Peyer's patch (tissue), 4 donors: ENCODE data around the gene LCMT2. TPM values are rescaled to one million over a fixed set of nuclear protein-coding genes. Genes with fewer than 3 reads are reported as not detected.

Experiments used
- DNase-seq, 3 donors: peaks; one replicate each; pipeline ENCODE4 v3.0.0-alpha.2; 2017 to 2019
- H3K27ac ChIP-seq, 4 donors: fragments of 200-600 bp; sonication (generic); one replicate each; pipeline ENCODE4 v1.5.1; 2016 to 2019
- H3K27me3 ChIP-seq, 2 donors: fragments of 200-600 bp; sonication (generic); one replicate each; pipeline ENCODE4 v1.5.1; 2019
- H3K36me3 ChIP-seq, 3 donors: fragments of 200-600 bp; sonication (generic); one replicate each; pipeline ENCODE4 v1.5.1; 2016 to 2019
- H3K4me1 ChIP-seq, 4 donors: fragments of 200-600 bp; sonication (generic); one replicate each; pipeline ENCODE4 v1.5.1; 2016 to 2019
- H3K4me3 ChIP-seq, 4 donors: fragments of 200-600 bp; sonication (generic); 1 replicate in 3 of 4; 2 replicates in 1 of 4; pipeline ENCODE4 v1.5.1; 2016 to 2019; ENCODE audit warnings: mild to moderate bottlenecking in 1 of 4
- H3K9me3 ChIP-seq, 4 donors: fragments of 200-600 bp; sonication (generic); one replicate each; pipeline ENCODE4 v1.5.1; 2016 to 2019; ENCODE audit warnings: mild to moderate bottlenecking in 1 of 4
- CTCF ChIP-seq, 6 experiments: fragments of 450-650 bp in 4 of 6; fragments of 200-600 bp in 2 of 6; sonication (generic) in 1 of 6; IDR thresholded peaks; one replicate each; pipeline ENCODE4 v1.5.1; 2017 to 2019; ENCODE audit warnings: antibody characterized with exemption in 6 of 6, mild to moderate bottlenecking in 3 of 6, moderate library complexity in 1 of 6
- POLR2A ChIP-seq, 2 donors: fragments of 450-650 bp; IDR thresholded peaks; one replicate each; pipeline ENCODE4 v1.5.1; 2017; ENCODE audit warnings: antibody characterized with exemption in 2 of 2, mild to moderate bottlenecking in 2 of 2, moderate library complexity in 2 of 2
- total RNA-seq, 4 donors: library from RNA; depleted of rRNA; stranded (reverse); fragments of >200 nt; gene quantifications; one replicate each; pipeline ENCODE4 v1.1.0, GENCODE V29; 2016

LCMT2 gene
- total RNA-seq, 4 donors from 2014 or later: 2.8 to 5.1 (median 3.6) TPM

GRCh38 chr15:43281926-43282602, 48.3 kb downstream of the LCMT2 start:
- no peak overlapping the region for H3K4me3 ChIP-seq
- no peaks in the 10 kb centered on the region for H3K36me3 ChIP-seq
- H3K27me3 ChIP-seq: no peaks in the 10 kb centered on the region
- TF ChIP-seq POLR2A (IDR thresholded peaks at IDR 0.05) (no peak), CTCF (IDR thresholded peaks at IDR 0.05) (no peak)
- no peaks in the 10 kb centered on the region for H3K4me1 ChIP-seq
- H3K9me3 ChIP-seq: no peaks in the 10 kb centered on the region
- no peak overlapping the region for H3K27ac ChIP-seq
- DNase-seq: no peak

DNA sequence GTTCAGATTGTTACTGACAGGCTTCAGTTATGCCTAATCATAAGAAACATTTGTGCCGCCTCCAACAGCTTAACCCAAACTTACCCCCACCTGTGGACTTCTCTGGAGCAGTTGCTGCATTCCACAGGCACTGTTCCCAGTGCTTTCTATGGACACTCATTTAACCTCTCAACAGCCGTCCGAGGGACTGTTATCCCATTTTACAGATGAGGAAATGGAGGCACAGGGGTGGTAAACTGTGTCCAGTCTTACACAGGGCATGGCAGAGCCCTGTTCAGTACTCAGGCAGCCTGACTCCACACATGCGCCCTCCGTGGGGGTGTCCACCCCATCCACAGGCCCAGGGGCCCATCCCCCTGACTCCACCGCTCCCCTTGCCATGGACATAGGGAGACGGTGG, 49.4 kb downstream of the LCMT2 start:
- no peak for TF ChIP-seq CTCF (IDR thresholded peaks at IDR 0.05)
- no peak for TF ChIP-seq POLR2A (IDR thresholded peaks at IDR 0.05)

DNA sequence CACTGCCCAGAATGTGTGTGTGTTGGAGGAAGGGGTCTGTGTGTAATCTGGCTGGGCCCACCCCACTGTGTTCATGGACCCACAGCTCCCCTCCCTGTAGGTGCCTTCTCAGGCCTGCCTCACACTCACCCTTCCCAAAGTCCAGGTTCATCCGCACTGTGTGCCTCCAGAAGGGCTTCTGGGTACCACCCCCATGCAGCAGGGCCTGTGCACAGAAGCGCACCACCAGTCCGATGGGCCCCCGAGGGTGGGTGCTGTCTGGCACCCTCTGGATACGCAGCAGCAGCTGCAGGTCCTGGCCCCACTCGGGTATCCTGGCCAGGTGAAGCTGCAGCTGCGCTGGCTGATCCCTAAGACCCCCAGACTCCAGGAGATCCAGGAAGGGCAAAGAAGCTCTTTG, 50.9 kb downstream of the LCMT2 start:
- no peak overlapping the region for H3K27ac ChIP-seq
- no peak overlapping the region for H3K4me3 ChIP-seq
- no peaks in the 10 kb centered on the region for H3K4me1 ChIP-seq
- H3K27me3 ChIP-seq: no peaks in the 10 kb centered on the region
- TF ChIP-seq POLR2A (IDR thresholded peaks at IDR 0.05) (no peak), CTCF (IDR thresholded peaks at IDR 0.05) (no peak)
- no peaks in the 10 kb centered on the region for H3K9me3 ChIP-seq
- no peak for DNase-seq
- H3K36me3 ChIP-seq: no peaks in the 10 kb centered on the region

More for the DNA sequence above, 49.4 kb downstream of the LCMT2 start:
- Histone ChIP-seq H3K4me1 (no peaks in the 10 kb centered on the region), H3K36me3 (no peaks in the 10 kb centered on the region), H3K9me3 (no peaks in the 10 kb centered on the region), H3K27me3 (no peaks in the 10 kb centered on the region), H3K27ac (no peak overlapping the region), H3K4me3 (no peak overlapping the region)
- no peak for DNase-seq

DNA sequence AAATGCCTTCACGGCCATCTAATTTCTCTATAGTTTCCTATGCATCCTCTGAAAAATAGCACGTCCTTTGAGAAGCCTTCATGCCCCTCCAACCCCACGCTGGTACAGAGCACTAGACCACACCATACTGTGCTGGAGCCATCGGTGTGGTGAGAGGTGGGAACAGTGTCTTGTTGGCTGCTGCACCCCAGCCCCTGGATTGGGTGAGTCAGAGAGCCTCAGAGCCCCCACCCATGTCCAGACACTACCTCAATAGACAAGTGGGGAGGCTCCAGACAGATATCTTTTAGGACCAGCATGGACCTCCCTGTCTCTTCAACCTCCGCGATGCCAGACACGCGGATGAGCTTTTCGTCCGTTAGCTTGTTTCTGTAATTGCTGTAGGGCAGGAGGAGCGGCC, 51.5 kb downstream of the LCMT2 start:
- Histone ChIP-seq H3K27ac (no peak overlapping the region), H3K9me3 (no peaks in the 10 kb centered on the region), H3K4me1 (no peaks in the 10 kb centered on the region), H3K4me3 (no peak overlapping the region), H3K36me3 (no peaks in the 10 kb centered on the region), H3K27me3 (no peaks in the 10 kb centered on the region)
- no peak for DNase-seq
- no peak for TF ChIP-seq CTCF (IDR thresholded peaks at IDR 0.05)
- TF ChIP-seq POLR2A (IDR thresholded peaks at IDR 0.05): no peak

DNA sequence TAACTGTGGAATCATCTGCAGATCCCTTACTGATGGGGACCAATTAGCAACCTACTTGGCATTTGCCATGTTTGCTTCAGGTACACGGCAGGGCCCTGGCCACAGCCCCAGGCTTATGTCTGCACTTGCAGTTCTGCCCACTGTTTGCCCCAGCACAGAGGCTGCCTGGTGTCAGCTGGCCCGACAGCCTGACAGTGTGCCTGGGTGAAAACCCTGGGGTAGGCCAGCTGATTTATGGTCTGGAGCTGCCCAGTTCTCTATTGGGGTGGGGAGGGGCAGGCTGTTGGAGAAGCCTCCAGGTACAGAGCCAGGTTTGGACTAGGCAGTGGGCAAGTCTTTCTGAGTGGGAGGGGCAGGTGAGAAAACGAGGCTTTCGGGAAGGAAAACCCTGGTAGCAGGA, 52.5 kb downstream of the LCMT2 start:
- Histone ChIP-seq H3K4me1 (no peaks in the 10 kb centered on the region), H3K27ac (no peak overlapping the region), H3K27me3 (no peaks in the 10 kb centered on the region), H3K36me3 (no peaks in the 10 kb centered on the region), H3K9me3 (no peaks in the 10 kb centered on the region), H3K4me3 (no peak overlapping the region)
- TF ChIP-seq CTCF (IDR thresholded peaks at IDR 0.05) (no peak), POLR2A (IDR thresholded peaks at IDR 0.05) (no peak)
- no peak for DNase-seq
